Endothelial cell (in vitro differentiated cells): ENCODE results near the gene RASSF1. TPM values are rescaled to one million over a fixed set of nuclear protein-coding genes. Genes with fewer than 3 reads are reported as not detected.

Experiments
- DNase-seq: peaks from one replicate; pipeline ENCODE4 v3.0.0; 2021; ENCODE audit warnings: low spot score
- H3K27ac Mint-ChIP-seq: one replicate; pipeline ENCODE4 v1.8.0; 2021; ENCODE audit warnings: mixed read lengths, inconsistent platforms; ENCODE audit not compliant: unreplicated experiment
- H3K27me3 Mint-ChIP-seq: one replicate; pipeline ENCODE4 v1.8.0; 2021; ENCODE audit warnings: mild to moderate bottlenecking, moderate library complexity, mixed read lengths, inconsistent platforms; ENCODE audit not compliant: unreplicated experiment
- H3K36me3 Mint-ChIP-seq: one replicate; pipeline ENCODE4 v1.8.0; 2021; ENCODE audit warnings: mild to moderate bottlenecking, low read depth, mixed read lengths, inconsistent platforms; ENCODE audit not compliant: unreplicated experiment
- H3K4me1 Mint-ChIP-seq: one replicate; pipeline ENCODE4 v1.8.0; 2021; ENCODE audit warnings: mild to moderate bottlenecking, mixed read lengths, inconsistent platforms; ENCODE audit not compliant: unreplicated experiment
- H3K4me3 Mint-ChIP-seq: one replicate; pipeline ENCODE4 v1.8.0; 2021; ENCODE audit warnings: mild to moderate bottlenecking, mixed read lengths, inconsistent platforms; ENCODE audit not compliant: unreplicated experiment
- H3K9me3 Mint-ChIP-seq: one replicate; pipeline ENCODE4 v1.8.0; 2021; ENCODE audit warnings: mixed read lengths, inconsistent platforms; ENCODE audit not compliant: unreplicated experiment
- total RNA-seq: library from RNA; stranded (reverse); fragmentation: NEBNext Ultra II Directional; extraction: Animal tissue kit (Norgen Biotek cat#: 25700); gene quantifications from one replicate; pipeline ENCODE4 v1.2.1, GENCODE V29; 2021; ENCODE audit not compliant: unreplicated experiment
- TF ChIP-seq, protein P1 (sequence below): fragments of 200-600 bp; sonication (generic); IDR thresholded peaks from one replicate; pipeline ENCODE4 v1.5.0; 2021; ENCODE audit warnings: antibody characterized with exemption; ENCODE audit not compliant: unreplicated experiment

Gene RASSF1
- total RNA-seq, 1 donor from 2014 or later, result 14.8 TPM

DNA sequence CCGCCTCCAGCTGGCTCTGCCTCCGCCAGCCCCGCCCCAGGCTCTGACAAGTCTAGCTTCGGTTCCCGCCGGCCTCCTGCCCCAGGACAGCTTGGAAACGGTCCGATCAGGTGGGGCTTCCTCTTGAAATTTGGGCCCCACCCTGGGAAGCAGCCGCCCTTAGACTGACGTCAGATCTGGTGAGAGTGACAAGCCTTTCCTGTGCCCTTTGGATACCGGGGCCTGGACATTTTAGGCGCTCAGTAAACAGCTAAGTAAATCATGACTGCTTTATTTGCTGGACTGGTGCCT is 41.1 kb downstream of the RASSF1 start:
- Mint-ChIP-seq H3K4me1 (peaks cover 12% of the 10 kb centered on the region), H3K27me3 (peaks cover 4% of the 10 kb centered on the region), H3K9me3 (no peaks in the 10 kb centered on the region), H3K4me3 (peak overlapping the region; percentile 96), H3K27ac (peak overlapping the region; percentile 70), H3K36me3 (no peaks in the 10 kb centered on the region)
- TF ChIP-seq, protein P1, sequence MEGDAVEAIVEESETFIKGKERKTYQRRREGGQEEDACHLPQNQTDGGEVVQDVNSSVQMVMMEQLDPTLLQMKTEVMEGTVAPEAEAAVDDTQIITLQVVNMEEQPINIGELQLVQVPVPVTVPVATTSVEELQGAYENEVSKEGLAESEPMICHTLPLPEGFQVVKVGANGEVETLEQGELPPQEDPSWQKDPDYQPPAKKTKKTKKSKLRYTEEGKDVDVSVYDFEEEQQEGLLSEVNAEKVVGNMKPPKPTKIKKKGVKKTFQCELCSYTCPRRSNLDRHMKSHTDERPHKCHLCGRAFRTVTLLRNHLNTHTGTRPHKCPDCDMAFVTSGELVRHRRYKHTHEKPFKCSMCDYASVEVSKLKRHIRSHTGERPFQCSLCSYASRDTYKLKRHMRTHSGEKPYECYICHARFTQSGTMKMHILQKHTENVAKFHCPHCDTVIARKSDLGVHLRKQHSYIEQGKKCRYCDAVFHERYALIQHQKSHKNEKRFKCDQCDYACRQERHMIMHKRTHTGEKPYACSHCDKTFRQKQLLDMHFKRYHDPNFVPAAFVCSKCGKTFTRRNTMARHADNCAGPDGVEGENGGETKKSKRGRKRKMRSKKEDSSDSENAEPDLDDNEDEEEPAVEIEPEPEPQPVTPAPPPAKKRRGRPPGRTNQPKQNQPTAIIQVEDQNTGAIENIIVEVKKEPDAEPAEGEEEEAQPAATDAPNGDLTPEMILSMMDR, result no peak
- DNase-seq, result no peak

DNA sequence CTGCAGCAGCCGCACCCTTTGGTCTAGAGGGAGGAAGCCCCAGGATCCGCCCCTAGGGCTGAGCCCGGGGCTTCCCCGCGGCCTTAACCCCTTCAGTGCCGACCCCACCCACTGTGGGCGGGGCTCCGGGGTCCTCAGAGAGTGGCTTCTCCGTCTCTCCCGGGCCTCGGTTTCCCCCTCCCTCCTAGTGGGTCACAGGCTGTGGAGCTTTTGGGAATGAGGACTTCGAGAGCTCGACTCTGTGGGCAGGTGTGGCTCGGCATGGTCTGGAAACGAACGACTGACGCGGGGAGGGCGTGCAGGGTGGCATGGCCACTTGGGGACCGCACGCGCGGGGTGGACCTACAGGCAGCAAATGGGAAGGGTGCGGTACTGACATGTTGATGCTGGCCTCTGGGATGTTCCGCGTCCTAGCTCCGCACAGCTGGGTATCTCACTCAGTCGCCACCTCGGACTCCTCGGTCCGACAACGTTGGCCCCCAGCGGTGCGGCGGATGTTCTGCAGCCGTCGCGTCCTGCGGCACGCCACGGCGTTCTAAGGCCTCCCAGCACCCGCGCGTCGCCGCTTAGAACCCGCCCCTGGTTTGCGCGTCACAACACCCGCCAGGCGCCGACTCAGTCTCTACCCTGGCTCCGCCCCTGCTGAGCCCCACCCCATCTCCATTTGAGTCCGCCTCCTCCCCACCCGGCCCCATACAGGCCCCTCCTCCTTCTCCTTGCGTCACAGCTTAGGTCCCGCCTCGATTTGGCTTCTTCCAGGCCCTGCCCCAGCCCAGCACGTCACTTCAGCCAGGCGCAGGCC is 41.6 kb downstream of the RASSF1 start, which contains the start of the genes HYAL3 and NAA80:
Gene HYAL3, minus strand, starts transcription at position 570 of the 802 bp plus-strand sequence. CDS start 3,803 bp downstream, outside the sequence.
Gene NAA80, minus strand, starts transcription at position 570 of the 802 bp plus-strand sequence. CDS start 1,942 bp downstream, outside the sequence.
- no peaks in the 10 kb centered on the region for H3K36me3 Mint-ChIP-seq
- H3K9me3 Mint-ChIP-seq, result no peaks in the 10 kb centered on the region
- peaks cover 4% of the 10 kb centered on the region for H3K27me3 Mint-ChIP-seq
- peaks cover 12% of the 10 kb centered on the region for H3K4me1 Mint-ChIP-seq
- DNase-seq, result peak; percentile 97
- H3K27ac Mint-ChIP-seq, result peak within 1 kb of the TSS; percentile 72
- TF ChIP-seq, protein P1, result no peak
- H3K4me3 Mint-ChIP-seq, result peak within 1 kb of the TSS; percentile 96

DNA sequence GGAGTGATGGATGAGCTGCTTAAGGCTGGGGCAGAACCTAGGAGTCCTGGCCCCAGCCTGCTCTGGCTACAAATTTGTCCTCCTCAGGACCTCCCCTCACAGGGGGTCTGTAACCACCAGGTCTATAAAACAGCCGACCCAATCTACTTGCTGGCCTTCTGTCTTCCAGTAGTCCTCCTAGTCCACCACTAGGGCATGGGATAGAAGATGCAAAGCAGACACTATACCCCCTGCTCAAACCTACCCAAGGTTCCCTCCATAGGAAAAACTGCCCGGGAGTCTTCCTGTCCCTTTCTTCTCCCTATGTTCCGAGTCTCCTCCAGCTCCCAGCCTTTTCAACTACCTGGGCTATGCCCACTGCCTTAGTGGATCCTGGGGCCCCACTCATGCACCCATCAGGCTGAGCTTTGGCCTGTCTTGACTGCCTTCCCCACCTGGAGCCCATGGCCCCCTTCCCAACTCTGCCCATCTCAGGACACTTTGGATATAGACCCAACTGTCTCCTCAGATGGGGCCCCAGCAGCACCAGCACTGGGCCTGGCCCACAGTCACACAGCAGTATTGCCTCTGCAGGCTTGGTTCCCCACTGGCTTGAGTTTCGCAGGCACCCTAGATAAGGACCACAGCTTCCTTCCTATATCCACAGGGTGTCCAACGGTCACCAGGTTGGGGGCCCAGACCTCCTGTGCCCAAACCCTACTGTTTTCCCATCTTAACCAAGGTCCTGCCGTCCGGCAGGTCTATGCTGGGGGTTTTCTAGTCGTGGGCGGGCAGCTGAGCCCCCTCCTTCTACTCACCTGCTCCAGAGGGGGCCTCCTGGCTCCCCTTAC is 42.5 kb downstream of the RASSF1 start:
- Mint-ChIP-seq H3K27ac (peak overlapping the region; percentile 57), H3K36me3 (no peaks in the 10 kb centered on the region), H3K9me3 (no peaks in the 10 kb centered on the region), H3K27me3 (peaks cover 4% of the 10 kb centered on the region), H3K4me3 (peak overlapping the region; percentile 96), H3K4me1 (peaks cover 12% of the 10 kb centered on the region)
- no peak for DNase-seq
- TF ChIP-seq, protein P1, result peak; percentile 25

DNA sequence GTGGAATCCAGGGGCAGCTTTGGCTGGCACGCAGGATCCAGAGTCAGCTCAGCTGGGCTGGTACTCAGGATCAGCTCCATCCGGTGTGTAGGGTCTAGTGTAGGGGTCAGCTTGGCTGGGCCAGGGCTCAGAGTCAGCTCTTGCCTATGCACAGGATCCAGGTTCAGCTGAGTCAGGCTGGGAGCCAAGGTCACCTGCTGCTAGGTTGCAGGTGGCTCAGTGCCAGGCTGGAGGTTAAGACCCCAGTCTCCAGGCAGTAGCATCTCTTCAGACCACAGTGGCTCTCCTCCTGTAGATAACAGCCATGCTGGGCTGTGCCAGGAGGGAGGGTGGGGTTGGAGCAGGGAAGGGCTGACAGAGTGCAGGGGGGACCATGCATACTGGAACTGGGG is 43.3 kb downstream of the RASSF1 start:
- DNase-seq, result no peak
- H3K9me3 Mint-ChIP-seq, result no peaks in the 10 kb centered on the region

More for the DNA sequence above, 43.3 kb downstream of the RASSF1 start:
- Mint-ChIP-seq H3K27me3 (peaks cover 4% of the 10 kb centered on the region), H3K36me3 (no peaks in the 10 kb centered on the region), H3K4me1 (peaks cover 19% of the 10 kb centered on the region), H3K4me3 (no peak overlapping the region), H3K27ac (no peak overlapping the region)
- TF ChIP-seq, protein P1, result no peak
